HG03558 (cell line): ENCODE results near the gene AATK.

Experiments used
- ATAC-seq: cut with Tn5 transposase; IDR thresholded peaks from one replicate; pipeline ENCODE4 v1.9.1; 2021; ENCODE audit warnings: moderate number of reproducible peaks; ENCODE audit not compliant: unreplicated experiment; ENCODE audit errors: extremely low read depth

Gene AATK

GRCh38 chr17:81166033-81166492 lies at the start of gene AATK:
AATK (minus strand) TSS chr17:81166221; CDS start chr17:81165992, 229 bp downstream.
- no peak for ATAC-seq

- no peak for ATAC-seq
Observed at GRCh38 chr17:81213978-81214377, 48.0 kb upstream of the AATK start.

- ATAC-seq, result no peak
Observed at GRCh38 chr17:81212365-81212764, 46.3 kb upstream of the AATK start.

- ATAC-seq, result no peak
Observed at GRCh38 chr17:81210868-81211267, 44.8 kb upstream of the AATK start.

GRCh38 chr17:81210466-81210865 lies 44.4 kb upstream of the AATK start:
- no peak for ATAC-seq

GRCh38 chr17:81209141-81209540 lies 43.1 kb upstream of the AATK start:
- no peak for ATAC-seq

- ATAC-seq, result no peak
Observed at GRCh38 chr17:81208651-81209050, 42.6 kb upstream of the AATK start.

GRCh38 chr17:81207610-81208581 lies 41.9 kb upstream of the AATK start:
- no peak for ATAC-seq

- ATAC-seq, result no peak
Observed at GRCh38 chr17:81206657-81207056, 40.6 kb upstream of the AATK start.

GRCh38 chr17:81206166-81206565 lies 40.1 kb upstream of the AATK start:
- no peak for ATAC-seq

GRCh38 chr17:81204578-81204977 lies 38.6 kb upstream of the AATK start:
- ATAC-seq, result no peak

GRCh38 chr17:81203136-81203535 lies 37.1 kb upstream of the AATK start:
- ATAC-seq, result no peak

- no peak for ATAC-seq
Observed at GRCh38 chr17:81202318-81202717, 36.3 kb upstream of the AATK start.

- ATAC-seq, result no peak
Observed at GRCh38 chr17:81200695-81201580, 34.9 kb upstream of the AATK start.

GRCh38 chr17:81200201-81200600 lies 34.2 kb upstream of the AATK start:
- ATAC-seq, result no peak

- no peak for ATAC-seq
Observed at GRCh38 chr17:81199482-81199830, 33.4 kb upstream of the AATK start.

- ATAC-seq, result no peak
Observed at GRCh38 chr17:81198826-81199481, 32.9 kb upstream of the AATK start.

GRCh38 chr17:81197831-81198490 lies 31.9 kb upstream of the AATK start:
- no peak for ATAC-seq

- ATAC-seq, result no peak
Observed at GRCh38 chr17:81197409-81197795, 31.4 kb upstream of the AATK start.
